IMR-90 (cell line): ENCODE data around the gene BZW2.

Source experiments
- BHLHE40 ChIP-seq: fragments of 150-350 bp; IDR thresholded peaks from 2 replicates; pipeline ENCODE4 v1.6.1; 2016; ENCODE audit warnings: mild to moderate bottlenecking, low read depth, low read length
- CEBPB ChIP-seq: IDR thresholded peaks from 2 replicates; pipeline ENCODE4 v1.6.1; 2012; ENCODE audit warnings: low read depth, low read length, improper control_type of control experiment
- FOS ChIP-seq: fragments of 150-350 bp; IDR thresholded peaks from 2 replicates; pipeline ENCODE4 v1.6.1; 2016; ENCODE audit warnings: low read depth, low read length
- MAZ ChIP-seq: IDR thresholded peaks from 2 replicates; pipeline ENCODE4 v1.6.1; 2012; ENCODE audit warnings: low read depth, mild to moderate bottlenecking, low read length, improper control_type of control experiment, moderate library complexity, borderline replicate concordance
- MXI1 ChIP-seq: IDR thresholded peaks from 2 replicates; pipeline ENCODE4 v1.6.1; 2012; ENCODE audit warnings: low read depth, mild to moderate bottlenecking, low read length, moderate library complexity, borderline replicate concordance
- NFE2L2 ChIP-seq: fragments of 150-350 bp; IDR thresholded peaks from 2 replicates; pipeline ENCODE4 v1.6.1; 2016; ENCODE audit warnings: low read depth, mild to moderate bottlenecking, low read length
- POLR2A ChIP-seq: IDR thresholded peaks from 2 replicates; pipeline ENCODE4 v1.6.1; 2012; ENCODE audit warnings: mild to moderate bottlenecking, low read depth, low read length
- RAD21 ChIP-seq: IDR thresholded peaks from 2 replicates; pipeline ENCODE4 v1.6.1; 2012; ENCODE audit warnings: low read length, improper control_type of control experiment
- RFX5 ChIP-seq: IDR thresholded peaks from 2 replicates; pipeline ENCODE4 v1.8.0; 2012; ENCODE audit warnings: low read depth, mild to moderate bottlenecking, low read length, moderate library complexity
- SMC3 ChIP-seq: fragments of 150-350 bp; IDR thresholded peaks from 2 replicates; pipeline ENCODE4 v1.6.1; 2016; ENCODE audit warnings: low read depth, mild to moderate bottlenecking, antibody characterized with exemption, low read length, moderate library complexity
- USF2 ChIP-seq: fragments of 150-350 bp; IDR thresholded peaks from 2 replicates; pipeline ENCODE4 v1.6.1; 2017; ENCODE audit warnings: mild to moderate bottlenecking, antibody characterized with exemption, low read length, low read depth
- TF ChIP-seq, protein P1 (sequence below): conservative IDR thresholded peaks from 2 replicates; pipeline ENCODE4 v1.5.1; 2012; ENCODE audit warnings: mild to moderate bottlenecking, low read depth, low read length, improper control_type of control experiment
- TF ChIP-seq, protein P2 (sequence below): fragments of 150-350 bp; IDR thresholded peaks from 2 replicates; pipeline ENCODE4 v1.6.1; 2016; ENCODE audit warnings: low read depth, mild to moderate bottlenecking, low read length, moderate library complexity, borderline replicate concordance

DNA sequence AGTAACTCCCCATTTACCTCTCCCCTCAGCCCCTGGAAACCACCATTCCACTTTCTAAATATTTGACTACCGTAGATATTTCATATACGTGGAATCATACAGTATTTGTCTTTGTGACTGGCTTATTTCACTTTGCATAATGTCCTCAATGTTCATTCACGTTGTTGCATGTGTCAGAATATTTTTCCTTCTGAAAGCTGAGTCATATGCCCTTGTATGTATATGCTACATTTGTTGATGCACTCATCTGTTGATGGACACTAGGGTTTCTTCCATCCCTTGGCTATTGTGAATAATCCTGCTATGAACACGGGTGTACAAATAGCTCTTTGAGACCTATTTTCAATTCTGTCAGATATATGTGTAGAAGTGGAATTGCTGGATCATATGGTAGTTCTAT is 81.8 kb downstream of the BZW2 start:
- TF ChIP-seq, protein P1, sequence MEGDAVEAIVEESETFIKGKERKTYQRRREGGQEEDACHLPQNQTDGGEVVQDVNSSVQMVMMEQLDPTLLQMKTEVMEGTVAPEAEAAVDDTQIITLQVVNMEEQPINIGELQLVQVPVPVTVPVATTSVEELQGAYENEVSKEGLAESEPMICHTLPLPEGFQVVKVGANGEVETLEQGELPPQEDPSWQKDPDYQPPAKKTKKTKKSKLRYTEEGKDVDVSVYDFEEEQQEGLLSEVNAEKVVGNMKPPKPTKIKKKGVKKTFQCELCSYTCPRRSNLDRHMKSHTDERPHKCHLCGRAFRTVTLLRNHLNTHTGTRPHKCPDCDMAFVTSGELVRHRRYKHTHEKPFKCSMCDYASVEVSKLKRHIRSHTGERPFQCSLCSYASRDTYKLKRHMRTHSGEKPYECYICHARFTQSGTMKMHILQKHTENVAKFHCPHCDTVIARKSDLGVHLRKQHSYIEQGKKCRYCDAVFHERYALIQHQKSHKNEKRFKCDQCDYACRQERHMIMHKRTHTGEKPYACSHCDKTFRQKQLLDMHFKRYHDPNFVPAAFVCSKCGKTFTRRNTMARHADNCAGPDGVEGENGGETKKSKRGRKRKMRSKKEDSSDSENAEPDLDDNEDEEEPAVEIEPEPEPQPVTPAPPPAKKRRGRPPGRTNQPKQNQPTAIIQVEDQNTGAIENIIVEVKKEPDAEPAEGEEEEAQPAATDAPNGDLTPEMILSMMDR: no peak
- TF ChIP-seq POLR2A (no peak), FOS (no peak), USF2 (no peak), SMC3 (no peak), RAD21 (no peak), CEBPB (no peak), RFX5 (no peak), NFE2L2 (no peak), BHLHE40 (no peak), MXI1 (no peak), MAZ (no peak)
- TF ChIP-seq, protein P2, sequence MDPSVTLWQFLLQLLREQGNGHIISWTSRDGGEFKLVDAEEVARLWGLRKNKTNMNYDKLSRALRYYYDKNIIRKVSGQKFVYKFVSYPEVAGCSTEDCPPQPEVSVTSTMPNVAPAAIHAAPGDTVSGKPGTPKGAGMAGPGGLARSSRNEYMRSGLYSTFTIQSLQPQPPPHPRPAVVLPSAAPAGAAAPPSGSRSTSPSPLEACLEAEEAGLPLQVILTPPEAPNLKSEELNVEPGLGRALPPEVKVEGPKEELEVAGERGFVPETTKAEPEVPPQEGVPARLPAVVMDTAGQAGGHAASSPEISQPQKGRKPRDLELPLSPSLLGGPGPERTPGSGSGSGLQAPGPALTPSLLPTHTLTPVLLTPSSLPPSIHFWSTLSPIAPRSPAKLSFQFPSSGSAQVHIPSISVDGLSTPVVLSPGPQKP: no peak
